GM06990 (cell line): ENCODE results near the gene ERMARD.
"Not testable (repeated sequence)": the region's sequence is repeated elsewhere in the genome, so short reads cannot be mapped to it uniquely, and the experiment has no call there.

Source experiments
- DNase-seq: peaks from one replicate; pipeline ENCODE4 v3.0.0-alpha.2; 2011; ENCODE audit not compliant: insufficient read length; ENCODE audit errors: extremely low read depth
- H3K27me3 ChIP-seq: replicated peaks from 2 replicates; pipeline ENCODE4 v1.6.0; 2011; ENCODE audit warnings: low read length; ENCODE audit not compliant: control insufficient read depth, insufficient read depth
- H3K36me3 ChIP-seq: 2 replicates; pipeline ENCODE4 v1.5.1; 2011; ENCODE audit warnings: low read length; ENCODE audit not compliant: control insufficient read depth, insufficient read depth
- H3K4me3 ChIP-seq: replicated peaks from 2 replicates; pipeline ENCODE4 v1.5.1; 2011; ENCODE audit warnings: low read depth, mild to moderate bottlenecking, control low read depth, low read length
- TF ChIP-seq, protein P1 (sequence below): IDR thresholded peaks from 2 replicates; pipeline ENCODE4 v1.5.1; 2011; ENCODE audit warnings: low read length, control low read depth, mild to moderate bottlenecking, inconsistent platforms; ENCODE audit not compliant: insufficient read depth, poor library complexity, severe bottlenecking

The ERMARD gene

GRCh38 chr6:169763881-169764280 lies 12.5 kb downstream of the ERMARD start:
- H3K36me3 ChIP-seq: peaks cover 24% of the 10 kb centered on the region
- DNase-seq: no peak
- TF ChIP-seq, protein P1, sequence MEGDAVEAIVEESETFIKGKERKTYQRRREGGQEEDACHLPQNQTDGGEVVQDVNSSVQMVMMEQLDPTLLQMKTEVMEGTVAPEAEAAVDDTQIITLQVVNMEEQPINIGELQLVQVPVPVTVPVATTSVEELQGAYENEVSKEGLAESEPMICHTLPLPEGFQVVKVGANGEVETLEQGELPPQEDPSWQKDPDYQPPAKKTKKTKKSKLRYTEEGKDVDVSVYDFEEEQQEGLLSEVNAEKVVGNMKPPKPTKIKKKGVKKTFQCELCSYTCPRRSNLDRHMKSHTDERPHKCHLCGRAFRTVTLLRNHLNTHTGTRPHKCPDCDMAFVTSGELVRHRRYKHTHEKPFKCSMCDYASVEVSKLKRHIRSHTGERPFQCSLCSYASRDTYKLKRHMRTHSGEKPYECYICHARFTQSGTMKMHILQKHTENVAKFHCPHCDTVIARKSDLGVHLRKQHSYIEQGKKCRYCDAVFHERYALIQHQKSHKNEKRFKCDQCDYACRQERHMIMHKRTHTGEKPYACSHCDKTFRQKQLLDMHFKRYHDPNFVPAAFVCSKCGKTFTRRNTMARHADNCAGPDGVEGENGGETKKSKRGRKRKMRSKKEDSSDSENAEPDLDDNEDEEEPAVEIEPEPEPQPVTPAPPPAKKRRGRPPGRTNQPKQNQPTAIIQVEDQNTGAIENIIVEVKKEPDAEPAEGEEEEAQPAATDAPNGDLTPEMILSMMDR: no peak
- H3K4me3 ChIP-seq: no peak overlapping the region
- no peaks in the 10 kb centered on the region for H3K27me3 ChIP-seq

DNA sequence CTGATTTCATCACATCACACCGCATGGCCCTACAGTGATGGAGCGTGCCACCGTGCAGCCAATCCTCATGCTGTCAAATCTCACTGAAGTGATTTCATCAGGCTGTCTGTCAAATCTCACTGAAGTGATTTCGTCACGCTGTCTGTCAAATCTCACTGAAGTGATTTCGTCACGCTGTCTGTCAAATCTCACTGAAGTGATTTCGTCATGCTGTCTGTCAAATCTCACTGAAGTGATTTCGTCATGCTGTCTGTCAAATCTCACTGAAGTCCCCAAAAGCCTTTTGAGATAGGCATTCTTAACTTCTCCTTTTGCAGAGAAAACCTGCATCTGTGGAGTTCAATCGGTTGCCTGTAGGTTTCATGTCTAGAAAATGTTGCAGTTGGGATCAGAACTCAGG lies 14.4 kb downstream of the ERMARD start:
- not testable (repeated sequence) for H3K27me3 ChIP-seq, H3K4me3 ChIP-seq, DNase-seq
- peaks cover 30% of the 10 kb centered on the region for H3K36me3 ChIP-seq

- TF ChIP-seq, protein P1: no peak
- peaks cover 28% of the 10 kb centered on the region for H3K36me3 ChIP-seq
- H3K4me3 ChIP-seq: no peak overlapping the region
- no peak for DNase-seq
- H3K27me3 ChIP-seq: no peaks in the 10 kb centered on the region
Measured at GRCh38 chr6:169766232-169766631, 14.8 kb downstream of the ERMARD start.

- TF ChIP-seq, protein P1: no peak
- no peak for DNase-seq
- no peak overlapping the region for H3K4me3 ChIP-seq
Measured at GRCh38 chr6:169766921-169767736, 15.7 kb downstream of the ERMARD start.

DNA sequence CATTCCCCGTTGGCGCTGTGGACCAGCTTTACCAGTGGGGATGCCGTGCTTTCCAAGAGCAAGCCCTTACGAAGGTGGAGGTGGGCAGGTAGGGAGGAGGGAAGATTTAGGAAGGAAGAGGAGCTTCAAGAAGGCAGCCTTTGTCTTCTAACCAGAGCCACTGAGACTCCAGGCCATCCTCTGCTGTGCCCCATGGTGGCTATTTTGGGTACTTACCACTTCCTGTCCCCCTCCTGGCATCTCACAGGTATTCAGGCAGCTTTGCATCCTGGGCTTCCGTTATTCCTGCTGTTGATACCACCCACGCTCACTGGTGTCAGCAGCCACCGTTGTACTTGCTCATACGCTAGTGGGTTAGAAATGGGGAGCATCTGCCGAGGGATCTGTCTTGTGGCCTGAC lies 22.9 kb downstream of the ERMARD start:
- Histone ChIP-seq H3K4me3 (no peak overlapping the region), H3K36me3 (peaks cover 18% of the 10 kb centered on the region), H3K27me3 (no peaks in the 10 kb centered on the region)
- TF ChIP-seq, protein P1: no peak
- no peak for DNase-seq

More at GRCh38 chr6:169766921-169767736, 15.7 kb downstream of the ERMARD start:
- H3K36me3 ChIP-seq: peaks cover 28% of the 10 kb centered on the region
- H3K27me3 ChIP-seq: no peaks in the 10 kb centered on the region

DNA sequence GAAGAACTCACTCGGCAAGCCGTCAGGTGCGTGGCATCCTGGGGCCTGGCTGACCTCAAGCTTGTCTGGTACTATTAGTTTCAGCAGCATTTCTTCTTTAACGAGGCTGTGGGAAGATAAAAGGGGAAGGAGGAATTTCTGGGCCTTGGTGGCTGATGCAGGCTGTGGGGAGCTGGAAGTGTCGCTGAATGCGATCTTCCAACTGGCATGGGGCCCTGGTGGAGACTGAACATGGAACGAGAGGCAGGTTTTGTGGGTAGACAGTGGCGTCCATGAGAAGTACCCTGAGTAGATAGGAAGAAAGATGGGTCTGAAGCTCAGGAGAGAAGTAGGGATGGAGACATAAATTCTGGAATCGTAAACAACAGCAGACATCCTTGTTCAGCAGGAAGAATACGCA lies 23.9 kb downstream of the ERMARD start:
- no peak overlapping the region for H3K4me3 ChIP-seq
- TF ChIP-seq, protein P1: no peak
- no peak for DNase-seq
- peaks cover 19% of the 10 kb centered on the region for H3K36me3 ChIP-seq
- H3K27me3 ChIP-seq: no peaks in the 10 kb centered on the region
